K562 (cell line): ENCODE results near the gene NAT14. TPM values are rescaled to one million over a fixed set of nuclear protein-coding genes. Genes with fewer than 3 reads are reported as not detected.

Source experiments
- CUX1 ChIP-seq: fragments of 200-800 bp; sonication (Bioruptor generic); IDR thresholded peaks from 2 replicates; pipeline ENCODE4 v1.6.1; 2016; ENCODE audit warnings: missing genetic modification characterization, missing compliant biosample characterization
- ELF1 ChIP-seq: fragments of 200-800 bp; sonication (Bioruptor generic); IDR thresholded peaks from 2 replicates; pipeline ENCODE4 v1.6.1; 2016; ENCODE audit warnings: missing genetic modification characterization, missing compliant biosample characterization
- ETS1 ChIP-seq: conservative IDR thresholded peaks from 2 replicates; pipeline ENCODE4 v1.6.1; 2011; ENCODE audit warnings: low read depth, mild to moderate bottlenecking, low read length; ENCODE audit not compliant: control insufficient read depth
- FOXJ2 ChIP-seq: fragments of 200-800 bp; sonication (Bioruptor generic); IDR thresholded peaks from 2 replicates; pipeline ENCODE4 v1.6.1; 2016; ENCODE audit warnings: missing genetic modification characterization, missing compliant biosample characterization
- HMGXB4 ChIP-seq: sonication (generic); formaldehyde crosslinking; IDR thresholded peaks from 2 replicates; pipeline ENCODE4 v1.8.1; 2023; ENCODE audit warnings: mild to moderate bottlenecking, missing genetic modification reagents
- ILK ChIP-seq: fragments of 450-650 bp; IDR thresholded peaks from 2 replicates; pipeline ENCODE4 v1.6.1; 2016; ENCODE audit warnings: missing genetic modification characterization, low read depth, mild to moderate bottlenecking, missing compliant biosample characterization, moderate library complexity, borderline replicate concordance
- LCOR ChIP-seq: sonication (generic); formaldehyde crosslinking; IDR thresholded peaks from 2 replicates; pipeline ENCODE4 v1.8.0; 2022; ENCODE audit warnings: mild to moderate bottlenecking, missing genetic modification reagents
- NCOA6 ChIP-seq: fragments of 450-650 bp; IDR thresholded peaks from 2 replicates; pipeline ENCODE4 v1.6.1; 2017; ENCODE audit warnings: mild to moderate bottlenecking
- NFE2L1 ChIP-seq: fragments of 450-650 bp; IDR thresholded peaks from 2 replicates; pipeline ENCODE4 v1.6.1; 2016; ENCODE audit warnings: missing genetic modification characterization, low read depth, mild to moderate bottlenecking, missing compliant biosample characterization, moderate library complexity, borderline replicate concordance
- NR1H2 ChIP-seq: sonication (generic); formaldehyde crosslinking; IDR thresholded peaks from 2 replicates; pipeline ENCODE4 v1.4.0; 2020; ENCODE audit warnings: mild to moderate bottlenecking, missing genetic modification reagents
- SMAD3 ChIP-seq: fragments of 450-650 bp; formaldehyde crosslinking; conservative IDR thresholded peaks from 2 replicates; pipeline ENCODE4 v1.4.0; 2020; ENCODE audit warnings: mild to moderate bottlenecking
- SMARCA5 ChIP-seq: fragments of 450-650 bp; IDR thresholded peaks from 2 replicates; pipeline ENCODE4 v1.6.1; 2016
- ZNF57 ChIP-seq: fragments of 450-650 bp; formaldehyde crosslinking; IDR thresholded peaks from 2 replicates; pipeline ENCODE4 v1.4.0; 2020; ENCODE audit warnings: mild to moderate bottlenecking, moderate library complexity
- ZNF75A ChIP-seq: fragments of 450-650 bp; formaldehyde crosslinking; IDR thresholded peaks from 2 replicates; pipeline ENCODE4 v1.4.0; 2020; ENCODE audit warnings: mild to moderate bottlenecking
- polyA plus RNA-seq, 8 experiments: library from polyadenylated mRNA; depleted of rRNA in 4 of 8; stranded (reverse) in 5 of 8; unstranded in 3 of 8; fragments of >200 nt; fragmentation: Nextera tagmentation in 2 of 8; fragmentation: Illumina TruSeq in 1 of 8; extraction: Ambion mirVana in 2 of 8; extraction: Trizol in 1 of 8; gene quantifications; 2 replicates each; pipeline versions ENCODE4 v1.2.1 to v1.2.3, GENCODE V29; 2011 to 2014; ENCODE audit warnings: inconsistent platforms in 1 of 8, missing spikeins in 1 of 8
- total RNA-seq, 7 experiments: library from RNA; depleted of rRNA in 6 of 7; stranded (reverse); fragments of >200 nt in 6 of 7; fragmentation: Illumina TruSeq in 2 of 7; extraction: Trizol in 2 of 7; gene quantifications; 2 replicates each; pipeline versions ENCODE4 v1.2.1 to v1.2.3, GENCODE V29; 2011 to 2021; ENCODE audit warnings: low replicate concordance in 1 of 7
- TF ChIP-seq, protein P1 (sequence below): fragments of 250-450 bp; sonication (Bioruptor Pico); IDR thresholded peaks from 2 replicates; pipeline ENCODE4 v1.6.1; 2021; ENCODE audit warnings: mild to moderate bottlenecking
- TF ChIP-seq, protein P2 (sequence below): sonication (generic); IDR thresholded peaks from 2 replicates; pipeline ENCODE4 v1.6.1; 2016
- TF ChIP-seq, protein P3 (sequence below): fragments of 450-650 bp; IDR thresholded peaks from 2 replicates; pipeline ENCODE4 v1.6.1; 2016

The NAT14 gene
- total and polyA plus RNA-seq, 9 of the 15 experiments (the other 6 are each of a cell fraction or from before 2014, with no cell fraction given) = 2.4 to 77.0 (median 26.7) TPM

- TF ChIP-seq, protein P1, sequence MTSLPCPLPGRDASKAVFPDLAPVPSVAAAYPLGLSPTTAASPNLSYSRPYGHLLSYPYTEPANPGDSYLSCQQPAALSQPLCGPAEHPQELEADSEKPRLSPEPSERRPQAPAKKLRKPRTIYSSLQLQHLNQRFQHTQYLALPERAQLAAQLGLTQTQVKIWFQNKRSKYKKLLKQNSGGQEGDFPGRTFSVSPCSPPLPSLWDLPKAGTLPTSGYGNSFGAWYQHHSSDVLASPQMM (CRISPR knock-in tag) = no peak
- TF ChIP-seq SMARCA5 = no peak
- no peak for TF ChIP-seq ZNF75A (CRISPR knock-in tag)
- peak; percentile 94 for TF ChIP-seq ETS1
- TF ChIP-seq ILK (tag) = no peak
- TF ChIP-seq, protein P2, sequence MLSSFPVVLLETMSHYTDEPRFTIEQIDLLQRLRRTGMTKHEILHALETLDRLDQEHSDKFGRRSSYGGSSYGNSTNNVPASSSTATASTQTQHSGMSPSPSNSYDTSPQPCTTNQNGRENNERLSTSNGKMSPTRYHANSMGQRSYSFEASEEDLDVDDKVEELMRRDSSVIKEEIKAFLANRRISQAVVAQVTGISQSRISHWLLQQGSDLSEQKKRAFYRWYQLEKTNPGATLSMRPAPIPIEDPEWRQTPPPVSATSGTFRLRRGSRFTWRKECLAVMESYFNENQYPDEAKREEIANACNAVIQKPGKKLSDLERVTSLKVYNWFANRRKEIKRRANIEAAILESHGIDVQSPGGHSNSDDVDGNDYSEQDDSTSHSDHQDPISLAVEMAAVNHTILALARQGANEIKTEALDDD = no peak
- no peak for TF ChIP-seq ELF1
- TF ChIP-seq LCOR (CRISPR knock-in tag) = peak; percentile 96
- no peak for TF ChIP-seq ZNF57 (CRISPR knock-in tag)
- TF ChIP-seq NFE2L1 (tag) = no peak
- TF ChIP-seq FOXJ2 (tag) = peak; percentile 76; the same call in 1 of the 2 replicates
- TF ChIP-seq CUX1 (CRISPR knock-in tag) = no peak
- TF ChIP-seq NR1H2 = no peak
- no peak for TF ChIP-seq HMGXB4 (CRISPR knock-in tag)
- TF ChIP-seq, protein P3, sequence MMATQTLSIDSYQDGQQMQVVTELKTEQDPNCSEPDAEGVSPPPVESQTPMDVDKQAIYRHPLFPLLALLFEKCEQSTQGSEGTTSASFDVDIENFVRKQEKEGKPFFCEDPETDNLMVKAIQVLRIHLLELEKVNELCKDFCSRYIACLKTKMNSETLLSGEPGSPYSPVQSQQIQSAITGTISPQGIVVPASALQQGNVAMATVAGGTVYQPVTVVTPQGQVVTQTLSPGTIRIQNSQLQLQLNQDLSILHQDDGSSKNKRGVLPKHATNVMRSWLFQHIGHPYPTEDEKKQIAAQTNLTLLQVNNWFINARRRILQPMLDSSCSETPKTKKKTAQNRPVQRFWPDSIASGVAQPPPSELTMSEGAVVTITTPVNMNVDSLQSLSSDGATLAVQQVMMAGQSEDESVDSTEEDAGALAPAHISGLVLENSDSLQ = peak; percentile 59
- TF ChIP-seq NCOA6 = peak; percentile 97
- TF ChIP-seq SMAD3 (CRISPR knock-in tag) = no peak
These were observed 8.8 kb upstream of the NAT14 start, which contains the start of gene ZNF628 (continued) for GRCh38 chr19:55476100-55476775.
